Erythroblast (primary cell): Measurements from ENCODE around the gene PKP4.

Experiments used
- DNase-seq, 2 experiments: peaks; one replicate each; lab custom pipeline; 2025; lab: John Stamatoyannopoulos, UW
- GATA1 ChIP-seq: IDR thresholded peaks from 2 replicates; pipeline ENCODE4 v1.6.1; 2011; ENCODE audit warnings: low read depth, mild to moderate bottlenecking, control low read depth, low read length, moderate library complexity
- POLR2A ChIP-seq: IDR thresholded peaks from 2 replicates; pipeline ENCODE4 v1.6.1; 2011; ENCODE audit warnings: mild to moderate bottlenecking, low read length

PKP4 gene

GRCh38 chr2:158624961-158625360 is 168.2 kb downstream of the PKP4 start:
- TF ChIP-seq GATA1 = no peak
- no peak for TF ChIP-seq POLR2A
- no peak for DNase-seq

DNA sequence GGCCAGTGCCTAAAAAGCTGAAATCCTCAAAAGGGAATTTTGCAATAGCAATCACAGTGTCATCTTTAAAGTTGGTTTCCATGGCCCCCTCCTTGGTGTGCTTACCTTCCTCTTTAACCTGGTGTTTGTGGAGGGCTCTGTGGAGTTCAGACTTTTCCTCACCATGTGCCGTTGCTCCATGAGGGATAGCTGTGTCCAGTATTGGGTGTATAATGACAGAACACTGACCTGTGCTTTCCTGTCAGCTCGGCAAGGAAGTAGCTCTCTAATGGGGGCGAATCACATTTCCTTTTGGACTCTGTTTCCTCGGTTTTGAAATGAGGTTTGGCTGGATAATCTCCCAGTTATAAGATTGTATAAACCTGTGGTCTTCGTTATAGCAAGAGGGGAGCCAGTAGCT is 172.4 kb downstream of the PKP4 start:
- TF ChIP-seq POLR2A = no peak
- no peak for TF ChIP-seq GATA1
- DNase-seq = no peak

- DNase-seq = no peak
- no peak for TF ChIP-seq GATA1
- TF ChIP-seq POLR2A = no peak
Measured at GRCh38 chr2:158633261-158633660, 176.5 kb downstream of the PKP4 start.

- no peak for DNase-seq
- no peak for TF ChIP-seq GATA1
- TF ChIP-seq POLR2A = no peak
Measured at GRCh38 chr2:158634627-158635026, 177.9 kb downstream of the PKP4 start.

- no peak for DNase-seq
- no peak for TF ChIP-seq GATA1
- no peak for TF ChIP-seq POLR2A
Measured at GRCh38 chr2:158635961-158636601, 179.3 kb downstream of the PKP4 start.

DNA sequence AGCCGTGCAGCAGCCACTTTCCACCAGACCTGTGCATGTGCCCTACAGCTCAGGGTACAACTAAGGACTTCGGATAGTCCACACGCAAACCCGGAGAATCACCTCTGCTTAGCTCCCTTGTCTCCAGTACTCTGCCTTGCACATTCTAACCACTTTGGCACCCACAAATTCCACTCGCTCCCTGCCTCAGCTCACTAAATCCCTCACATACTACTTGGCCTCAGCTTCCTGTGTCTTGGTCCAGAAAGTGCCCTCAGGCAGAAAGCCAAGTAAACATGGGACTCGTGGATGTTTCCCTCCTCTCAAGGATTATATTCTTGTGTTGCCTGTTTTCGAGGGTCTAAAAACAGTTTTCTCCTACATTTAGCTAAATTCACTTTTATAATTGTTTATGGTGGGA is 180.6 kb downstream of the PKP4 start:
- no peak for DNase-seq
- no peak for TF ChIP-seq POLR2A
- no peak for TF ChIP-seq GATA1

- no peak for DNase-seq
- TF ChIP-seq POLR2A (no peak), GATA1 (no peak)
Measured at GRCh38 chr2:158644139-158644538, 187.4 kb downstream of the PKP4 start.

- DNase-seq = no peak
- TF ChIP-seq POLR2A = no peak
- TF ChIP-seq GATA1 = no peak
Measured at GRCh38 chr2:158645299-158645698, 188.5 kb downstream of the PKP4 start.

DNA sequence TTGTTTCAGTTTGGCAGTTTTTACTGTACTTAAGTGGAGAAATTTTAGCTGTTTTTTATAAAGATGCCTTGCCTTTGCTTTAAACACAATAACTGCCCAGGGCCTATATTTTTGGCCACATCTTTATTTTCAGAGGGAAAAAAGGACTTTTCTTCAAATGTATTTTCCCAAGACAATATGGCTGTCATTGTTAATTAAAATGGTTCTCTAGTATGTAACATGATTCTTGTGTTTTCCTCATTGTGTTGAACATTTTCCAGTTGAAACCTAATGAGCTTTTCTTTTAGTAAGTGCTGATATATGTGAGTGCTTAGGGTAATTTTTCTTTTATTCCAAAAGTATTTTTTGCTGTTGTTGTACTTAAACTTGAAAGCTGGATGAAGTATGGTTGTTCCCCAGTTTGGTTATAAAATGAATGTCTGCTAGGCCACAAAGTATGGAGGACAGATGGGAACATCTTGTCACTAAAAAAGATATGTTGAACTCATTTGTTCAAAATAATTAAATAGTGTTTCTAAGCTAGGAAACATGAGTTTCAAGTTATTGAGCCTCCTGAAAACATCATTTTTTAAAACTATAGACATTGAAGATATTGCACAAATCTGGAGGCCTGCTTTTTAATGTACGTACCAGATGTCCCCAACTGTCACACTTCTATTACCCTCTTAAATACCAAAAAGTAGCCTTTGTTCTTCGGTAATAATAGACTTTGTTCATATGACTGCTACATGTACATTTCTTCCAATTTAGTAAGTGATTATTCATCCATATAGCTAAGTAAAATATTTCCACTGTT is 190.9 kb downstream of the PKP4 start:
- TF ChIP-seq GATA1 = no peak
- TF ChIP-seq POLR2A = no peak
- DNase-seq = no peak

GRCh38 chr2:158649846-158650245 is 193.1 kb downstream of the PKP4 start:
- no peak for DNase-seq
- no peak for TF ChIP-seq POLR2A
- TF ChIP-seq GATA1 = no peak

DNA sequence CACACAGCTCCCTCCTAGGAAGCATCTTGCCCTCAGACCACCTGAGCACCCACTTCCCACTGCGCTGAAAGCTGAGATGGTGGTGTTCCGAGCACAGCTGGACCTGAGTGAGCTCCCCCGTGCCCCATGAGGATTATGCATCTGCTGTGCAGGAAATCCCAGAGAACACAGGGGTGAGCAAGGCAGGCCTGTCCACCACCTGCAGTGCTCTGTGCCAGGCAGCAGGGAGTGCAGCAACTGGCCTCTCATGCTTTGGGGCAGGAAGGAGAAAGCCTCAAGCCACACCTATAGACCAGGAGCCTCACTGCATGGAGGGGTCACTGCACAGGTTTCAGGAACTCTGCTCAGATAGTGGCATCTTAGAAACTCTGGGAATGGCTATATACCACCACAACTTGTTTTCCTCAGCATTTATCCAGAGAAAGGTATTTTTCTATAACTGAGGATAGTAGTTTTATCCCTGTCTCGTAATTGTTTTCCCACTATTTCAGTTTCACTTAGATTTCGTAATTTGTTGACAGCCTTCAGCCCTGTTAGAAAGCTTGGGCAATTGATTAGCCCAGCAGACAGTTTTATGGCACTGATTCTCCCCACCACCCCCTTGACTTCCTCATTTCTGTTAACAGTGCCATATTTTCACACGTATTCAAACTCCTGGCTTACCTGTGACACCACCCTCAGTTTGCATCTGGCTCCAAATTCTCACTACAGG is 194.1 kb downstream of the PKP4 start:
- TF ChIP-seq GATA1 (no peak), POLR2A (no peak)
- DNase-seq = no peak

- no peak for TF ChIP-seq GATA1
- no peak for TF ChIP-seq POLR2A
- DNase-seq = no peak
Measured at GRCh38 chr2:158651358-158652057, 194.8 kb downstream of the PKP4 start.

- DNase-seq = no peak
- TF ChIP-seq POLR2A = no peak
- TF ChIP-seq GATA1 = no peak
Measured at GRCh38 chr2:158655628-158656027, 198.9 kb downstream of the PKP4 start.
